ENCODE data around the gene NTM.

Gene NTM

DNA sequence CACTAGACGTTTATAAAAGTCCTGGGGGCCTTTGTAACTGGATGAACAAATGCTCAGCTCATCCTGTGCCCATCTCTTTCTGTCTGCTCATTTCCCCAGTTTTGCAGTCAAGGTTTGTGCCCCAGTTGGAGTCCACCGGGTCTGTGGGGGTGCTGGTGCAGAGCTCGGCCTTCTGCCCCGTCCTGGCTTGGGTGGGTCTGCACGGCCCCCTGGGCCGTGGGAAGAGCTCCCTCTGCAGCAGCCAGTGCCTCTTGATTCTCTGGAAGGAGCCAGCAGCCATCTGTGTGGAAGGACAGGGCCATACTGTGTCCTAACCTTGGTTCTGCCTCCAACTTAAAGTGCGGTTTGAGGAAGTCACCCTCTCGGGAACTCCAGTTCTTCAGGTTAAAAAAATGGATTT, 140.2 kb downstream of the NTM start:
- no peak for DNase-seq

DNA sequence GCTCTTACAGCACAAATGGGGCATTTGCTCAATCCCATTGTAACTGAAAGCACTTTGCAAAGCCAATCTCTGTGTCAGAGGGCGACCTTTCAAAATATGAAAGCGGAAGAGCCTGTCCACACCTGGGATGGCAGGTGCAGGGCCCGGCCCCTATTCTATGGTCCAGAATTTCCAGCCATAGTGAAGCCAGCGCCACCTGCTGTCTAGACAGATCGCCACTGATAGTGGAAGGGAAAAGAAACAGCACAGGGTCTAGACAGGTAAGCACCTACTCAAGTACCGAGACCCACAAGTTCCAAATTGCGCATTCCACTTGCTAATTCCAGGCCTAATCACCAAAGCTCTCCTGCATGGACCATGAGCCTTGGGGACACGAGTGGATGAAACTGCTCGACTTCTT, 141.4 kb downstream of the NTM start:
- no peak for DNase-seq

DNA sequence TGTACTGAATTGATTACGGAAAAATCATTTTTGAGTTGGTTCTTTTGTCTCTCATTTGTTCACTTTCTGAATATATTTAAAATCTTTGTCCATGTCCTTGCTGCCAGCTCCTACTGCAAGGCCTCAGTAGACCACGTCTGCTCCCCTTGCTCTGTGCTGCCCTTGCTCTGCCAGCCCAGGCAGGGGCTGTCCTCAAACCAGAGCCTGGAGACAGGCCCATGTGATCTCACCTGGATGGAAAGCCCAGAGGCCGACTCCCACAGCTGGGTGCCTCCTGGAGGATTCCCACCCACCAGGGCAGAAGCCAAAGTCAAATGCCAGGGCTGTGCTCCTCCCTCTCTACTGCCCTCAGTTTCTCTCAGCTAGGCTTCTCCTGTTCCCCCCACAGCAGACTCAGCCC, 141.8 kb downstream of the NTM start:
- DNase-seq: no peak

DNA sequence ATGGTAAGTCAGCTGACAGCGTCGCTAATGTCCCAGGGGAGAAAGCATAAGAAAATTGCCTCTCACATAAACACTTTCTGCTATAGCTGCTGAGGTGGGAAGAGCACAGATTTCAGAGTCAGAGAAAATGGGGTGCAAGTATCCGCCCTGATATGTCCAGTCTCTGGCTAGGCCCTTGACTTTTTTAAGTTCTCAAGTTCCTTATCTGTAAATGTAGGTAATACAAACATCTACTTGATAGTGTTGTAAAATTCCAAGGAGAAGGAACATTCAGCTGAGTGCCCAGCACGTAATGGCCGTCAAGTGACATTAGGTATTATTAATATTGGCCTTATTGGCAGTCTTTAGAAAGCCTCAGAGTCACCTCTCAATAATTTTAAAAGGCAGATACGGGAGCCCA, 143.6 kb downstream of the NTM start:
- DNase-seq: no peak

DNA sequence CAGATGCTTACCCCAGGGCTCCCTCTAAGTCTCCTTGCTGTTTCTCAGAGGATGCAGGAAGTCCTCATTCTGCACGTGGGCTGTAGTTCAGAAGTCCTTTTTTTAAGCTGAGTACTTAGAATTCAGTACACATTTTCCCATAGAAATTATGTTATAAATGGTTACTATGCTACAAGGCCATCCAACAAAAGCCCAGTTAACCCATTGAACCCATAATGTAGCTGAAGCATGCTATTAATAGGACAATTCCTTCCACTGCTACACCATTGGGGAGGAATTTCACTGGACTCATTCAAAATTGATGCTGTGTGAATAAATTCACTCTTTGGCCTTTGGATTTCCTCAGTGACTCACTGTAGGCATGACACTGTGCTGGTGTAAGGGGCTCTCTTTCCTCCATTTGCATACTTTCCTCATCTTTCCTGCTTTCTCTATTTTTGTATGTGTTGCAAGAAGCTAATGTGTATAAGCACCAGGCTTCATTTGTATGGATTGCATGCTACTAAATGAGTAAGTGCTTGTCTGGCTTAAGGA, 148.0 kb downstream of the NTM start:
- no peak for DNase-seq

DNA sequence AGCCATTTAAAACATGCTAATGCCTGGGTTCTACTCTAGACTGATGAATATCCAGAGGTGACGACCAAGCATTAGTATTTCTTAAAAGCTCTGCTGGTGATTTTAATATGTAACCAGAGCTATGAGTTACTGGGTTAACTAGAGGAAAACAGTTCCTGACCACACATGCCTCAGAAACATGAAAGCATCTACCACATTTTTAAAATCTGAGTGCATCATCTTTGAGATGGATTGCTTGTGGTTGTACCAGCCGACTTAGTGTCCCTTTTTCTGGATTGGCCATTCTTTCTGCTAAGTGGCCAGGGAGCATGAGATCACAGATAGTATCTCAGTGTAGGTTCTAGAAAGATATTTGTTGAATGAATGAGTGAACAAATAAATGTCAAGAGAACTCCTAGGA, 152.4 kb downstream of the NTM start:
- no peak for DNase-seq

DNA sequence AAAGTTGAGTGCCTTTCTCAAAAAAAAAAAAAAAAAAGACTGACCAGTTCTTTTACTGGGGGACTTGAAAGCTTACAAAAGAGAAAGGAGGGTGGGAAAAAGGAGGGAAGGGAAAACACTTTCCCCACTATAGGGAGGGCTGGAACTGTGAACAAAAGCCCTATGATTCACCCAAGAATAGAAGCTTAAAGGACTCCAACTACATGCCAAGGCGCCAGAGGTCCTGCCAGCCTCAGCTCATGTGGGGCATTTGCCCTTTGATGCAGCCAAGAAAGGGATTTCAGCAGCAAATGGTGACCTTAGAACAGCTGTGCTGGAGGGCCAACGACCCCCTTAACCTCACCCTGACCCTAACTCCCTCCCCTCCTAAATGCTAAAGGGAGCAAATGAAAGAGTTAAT, 160.0 kb downstream of the NTM start:
- no peak for DNase-seq

DNA sequence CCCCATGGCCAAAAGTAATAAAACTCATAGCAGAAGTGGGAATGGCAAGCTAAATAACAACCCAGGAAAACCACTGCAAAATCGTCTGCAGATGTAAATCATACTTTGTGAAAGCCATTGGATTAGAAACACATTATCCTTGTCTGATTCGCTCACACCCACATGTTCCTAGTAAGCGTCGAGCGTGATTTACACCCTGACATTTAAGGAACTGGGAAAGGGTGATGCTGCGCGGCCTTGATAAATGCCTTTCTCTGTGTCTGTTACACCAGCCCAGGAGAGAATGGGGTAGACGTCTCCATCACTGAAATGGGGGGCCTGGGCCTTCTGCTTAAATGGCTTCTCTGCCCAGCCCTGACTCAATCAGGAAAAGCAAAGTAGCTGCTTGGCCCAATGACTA, 162.7 kb downstream of the NTM start:
- no peak for DNase-seq

DNA sequence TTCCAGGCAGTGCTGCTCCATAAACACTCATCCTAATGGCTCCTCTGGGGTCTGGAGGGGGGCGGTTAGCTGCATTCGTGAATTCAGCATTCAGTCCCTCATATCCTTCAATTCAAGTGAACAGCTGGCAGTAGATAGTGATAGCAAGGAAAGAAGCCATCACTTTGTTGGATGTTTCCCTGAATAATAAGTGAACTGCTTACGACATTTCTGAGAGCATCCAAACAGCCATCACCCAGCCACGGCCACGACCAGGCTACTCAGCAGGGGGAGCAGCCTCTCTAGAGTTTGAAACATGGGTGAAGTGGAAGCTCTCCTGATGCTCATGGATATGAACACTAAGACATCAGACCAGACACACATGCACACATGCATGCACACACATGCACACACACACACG, 163.6 kb downstream of the NTM start:
- DNase-seq: no peak

DNA sequence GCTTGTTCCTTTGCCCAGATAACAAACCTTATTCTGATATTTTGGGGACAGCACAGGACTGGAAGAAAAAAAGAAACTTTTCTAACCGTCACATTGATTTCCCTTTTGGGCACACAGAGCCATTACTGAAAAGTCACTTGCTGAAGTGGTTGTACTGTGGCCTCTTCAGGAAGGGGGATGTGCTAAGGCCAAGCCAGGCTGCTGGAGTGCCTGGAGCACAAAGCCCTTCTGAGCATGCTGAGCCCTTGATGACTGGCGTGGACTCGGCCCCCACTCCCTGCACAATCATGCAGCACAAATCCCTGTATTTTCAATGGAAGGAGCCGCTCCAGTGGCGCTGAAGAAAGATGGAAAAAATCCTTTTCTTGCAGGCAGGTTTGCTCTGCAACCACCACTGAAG, 164.2 kb downstream of the NTM start:
- DNase-seq: no peak

DNA sequence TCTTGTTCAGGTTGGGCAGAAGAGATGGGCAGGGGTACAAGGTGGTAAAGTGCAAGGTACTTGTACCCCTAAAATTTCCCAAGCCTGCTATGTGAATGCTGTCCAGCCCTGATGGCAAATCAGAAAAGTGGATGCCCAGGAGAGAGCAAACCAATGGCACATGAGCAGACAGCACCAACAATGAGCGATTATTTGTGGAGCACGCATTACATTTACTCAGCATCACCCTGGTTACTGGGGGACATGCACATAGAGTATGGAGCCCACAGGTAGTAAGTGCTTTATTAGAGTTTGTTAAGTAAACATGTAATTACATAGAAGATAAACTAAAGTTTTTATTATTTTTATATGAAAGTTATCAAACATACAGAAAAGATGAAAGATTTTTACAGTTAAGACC, 165.7 kb downstream of the NTM start:
- DNase-seq: no peak

DNA sequence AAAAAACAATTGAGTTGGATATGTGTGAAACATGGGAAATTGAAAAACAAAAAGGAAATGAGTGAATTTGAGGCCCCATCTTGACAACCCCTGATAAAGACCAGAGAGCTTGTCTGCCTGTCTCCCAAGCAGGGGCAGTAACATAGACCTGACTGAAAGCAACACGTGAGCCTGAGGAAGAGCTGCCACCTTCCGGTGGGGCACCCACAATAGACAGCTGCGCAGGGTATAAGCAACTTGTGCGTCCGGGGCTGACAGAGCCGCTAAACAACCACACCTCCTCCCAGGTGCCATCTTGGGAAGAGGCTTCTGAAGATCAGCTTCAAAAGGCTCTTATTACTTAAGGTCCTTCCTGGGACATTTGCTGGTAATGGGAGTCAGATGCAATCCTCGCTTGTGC, 166.8 kb downstream of the NTM start:
- DNase-seq: no peak

DNA sequence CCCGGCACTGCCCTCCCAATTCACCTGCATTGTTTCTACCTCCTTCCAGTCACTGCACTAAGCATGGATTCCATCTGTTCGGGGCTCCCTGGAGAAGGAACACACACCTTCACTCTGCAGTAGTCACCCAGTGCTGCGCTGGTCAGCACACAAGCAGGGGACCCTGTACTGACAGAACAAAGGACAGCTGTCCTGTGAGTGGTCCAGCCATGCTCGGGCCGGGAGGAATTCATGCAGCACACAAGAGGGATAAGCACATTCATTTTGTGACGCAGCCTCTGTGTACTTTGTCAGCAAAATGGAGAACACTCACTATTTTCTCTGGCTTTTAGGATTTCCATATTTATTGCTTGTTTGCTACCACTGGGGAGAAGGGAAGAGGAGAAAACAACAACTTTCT, 167.3 kb downstream of the NTM start:
- no peak for DNase-seq

DNA sequence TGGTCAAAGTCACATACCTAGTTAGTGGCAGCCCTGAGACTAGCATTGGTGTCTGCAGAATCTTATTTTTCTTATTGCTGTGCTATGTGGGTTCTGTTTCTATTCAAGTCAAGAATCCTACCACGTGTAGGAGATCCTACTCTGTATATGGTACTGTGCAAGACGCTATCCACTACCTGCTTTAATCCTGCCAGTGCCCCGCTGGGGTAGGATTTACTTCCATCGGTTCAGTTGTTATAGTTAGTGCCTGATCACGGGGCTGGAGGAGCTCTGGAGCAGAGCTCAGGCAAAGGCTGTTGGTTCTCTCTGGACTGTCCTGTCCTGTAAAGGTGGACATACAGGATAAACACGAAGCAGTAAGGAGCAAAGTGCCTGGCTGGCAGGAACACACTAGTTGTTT, 167.9 kb downstream of the NTM start:
- no peak for DNase-seq

DNA sequence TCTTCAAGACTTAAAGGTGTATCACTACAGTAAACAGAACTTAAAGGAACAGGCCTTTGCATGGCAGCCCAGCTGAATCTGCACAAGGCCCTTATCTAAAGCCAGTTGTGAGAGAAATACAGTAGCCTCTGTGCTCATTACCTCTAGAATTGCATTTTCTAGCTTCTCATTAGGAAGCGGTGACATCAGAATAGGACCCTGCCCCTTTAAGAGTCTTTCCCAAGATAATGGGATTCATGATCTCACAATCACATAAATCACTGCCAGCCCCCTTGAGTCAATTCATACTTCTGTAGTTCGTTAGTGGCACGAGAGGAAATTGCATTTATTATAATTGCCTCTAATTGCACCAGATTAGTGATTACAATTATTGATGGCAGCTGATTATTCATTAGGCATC, 170.3 kb downstream of the NTM start:
- DNase-seq: no peak

DNA sequence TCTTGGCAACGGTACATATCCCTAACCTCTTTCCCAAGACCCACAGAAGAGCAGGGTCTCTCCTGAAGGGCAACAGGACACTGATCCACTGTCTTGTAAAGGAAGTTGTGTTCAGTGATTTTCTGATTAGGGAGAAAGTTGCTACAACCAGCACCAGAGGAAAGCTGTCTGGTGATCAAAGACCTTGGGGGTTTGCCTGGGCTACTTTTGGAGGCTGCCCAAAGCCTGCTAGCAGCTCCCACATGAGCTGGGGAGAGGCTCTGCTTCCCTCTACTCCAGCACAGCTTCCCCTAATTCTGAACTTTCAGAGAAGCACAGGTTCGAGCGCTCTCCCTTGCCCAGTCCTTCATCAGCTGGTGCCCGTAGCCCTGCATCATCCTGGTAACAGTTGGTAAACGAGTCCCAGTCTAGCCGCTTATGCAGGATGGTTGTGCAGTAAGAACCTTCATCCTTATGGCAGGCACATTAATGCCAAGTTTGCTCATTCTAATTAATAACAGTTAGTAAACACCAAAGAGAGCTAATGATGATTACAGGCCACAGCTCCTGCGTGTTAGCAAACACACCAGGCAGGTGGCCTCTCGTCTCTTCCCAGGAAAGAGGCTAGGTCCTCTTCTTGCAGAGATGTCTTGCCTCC, 173.1 kb downstream of the NTM start:
- no peak for DNase-seq

DNA sequence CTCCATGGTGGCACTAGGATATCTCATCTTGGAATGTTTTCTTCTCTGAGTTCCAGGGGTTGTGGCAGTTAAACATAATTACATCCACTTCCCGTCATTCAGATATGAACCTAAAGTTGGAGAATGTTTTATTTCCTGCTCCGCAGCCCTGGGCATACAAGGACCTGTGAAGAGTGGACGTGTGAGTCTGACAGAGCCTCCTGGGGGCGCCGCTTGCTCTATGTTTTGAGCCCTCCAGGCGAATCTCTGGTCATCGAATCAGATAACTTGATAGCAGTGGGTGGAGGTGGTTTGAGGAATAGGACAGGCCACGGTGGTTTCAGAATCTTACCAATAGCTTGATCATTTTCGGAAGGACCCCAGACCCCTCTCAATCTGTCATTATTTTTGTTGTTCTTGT, 174.2 kb downstream of the NTM start:
- no peak for DNase-seq

DNA sequence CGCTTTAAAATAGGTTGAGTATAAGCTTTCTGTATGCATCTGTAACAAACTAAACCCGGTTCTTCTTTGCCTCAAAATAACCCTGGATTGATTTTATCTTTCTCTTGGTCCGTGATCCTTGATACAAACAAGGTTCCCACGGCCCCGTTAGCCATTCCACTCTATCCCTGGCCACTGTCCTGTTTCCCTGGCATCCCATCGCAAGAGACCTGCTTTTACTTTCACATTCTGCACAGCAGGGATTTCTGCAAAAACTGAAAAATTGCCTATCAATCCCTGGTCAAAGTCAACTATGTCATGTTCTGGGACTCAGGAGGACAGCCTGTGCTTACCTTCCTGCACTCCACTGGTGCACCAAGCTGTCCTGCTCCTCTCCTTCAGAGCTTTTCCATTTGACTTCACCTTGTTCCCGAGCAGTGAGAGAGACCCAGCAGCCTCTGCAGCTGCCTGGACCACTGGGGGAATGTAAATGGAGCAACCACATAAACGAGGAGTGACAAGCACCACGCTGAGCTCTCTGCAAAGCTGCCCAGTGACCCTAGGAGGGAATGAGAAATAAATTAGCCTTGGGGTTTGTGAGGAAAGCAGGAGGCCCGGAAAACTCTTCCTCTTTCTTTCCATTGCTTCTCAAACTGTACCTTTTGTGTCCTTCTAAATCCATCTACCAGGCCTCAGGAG, 175.9 kb downstream of the NTM start:
- no peak for DNase-seq

DNA sequence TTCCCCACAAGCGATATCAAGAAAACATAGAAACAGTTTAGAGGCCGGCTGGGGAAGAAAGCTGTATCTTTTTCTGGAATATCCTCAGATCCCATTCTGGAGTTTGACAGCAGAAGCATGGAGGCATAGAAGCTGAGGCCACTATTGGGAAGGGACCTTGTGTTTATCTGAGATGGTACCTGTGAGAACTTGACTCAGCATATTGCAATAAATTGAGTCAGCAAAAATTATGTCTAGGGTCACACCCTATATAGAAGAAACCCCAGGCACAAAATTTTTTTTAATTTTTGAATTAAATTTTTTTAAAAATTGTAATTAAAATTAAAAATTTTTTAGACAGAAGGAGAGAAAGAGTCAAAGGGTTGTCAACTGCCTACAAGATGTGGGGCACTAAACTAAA, 178.7 kb downstream of the NTM start:
- DNase-seq: no peak

DNA sequence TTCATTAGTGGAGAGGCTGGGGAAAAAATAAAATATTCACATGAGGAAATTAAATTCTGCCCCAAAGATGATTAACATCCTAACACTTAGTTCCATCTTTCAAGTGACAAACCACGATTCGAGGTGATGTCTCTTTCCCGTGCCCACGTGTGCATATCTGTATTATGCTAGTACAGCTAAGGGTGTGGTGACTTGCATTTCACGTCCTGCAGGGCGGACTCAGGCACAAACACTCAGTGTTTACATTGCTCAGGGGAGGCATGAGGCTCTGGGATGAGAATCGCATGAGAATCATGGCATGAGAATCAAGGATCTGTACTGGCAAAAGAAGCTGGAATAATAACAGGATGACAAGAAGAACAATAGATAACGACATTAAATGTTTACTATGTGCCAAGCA, 179.4 kb downstream of the NTM start:
- DNase-seq: no peak

DNA sequence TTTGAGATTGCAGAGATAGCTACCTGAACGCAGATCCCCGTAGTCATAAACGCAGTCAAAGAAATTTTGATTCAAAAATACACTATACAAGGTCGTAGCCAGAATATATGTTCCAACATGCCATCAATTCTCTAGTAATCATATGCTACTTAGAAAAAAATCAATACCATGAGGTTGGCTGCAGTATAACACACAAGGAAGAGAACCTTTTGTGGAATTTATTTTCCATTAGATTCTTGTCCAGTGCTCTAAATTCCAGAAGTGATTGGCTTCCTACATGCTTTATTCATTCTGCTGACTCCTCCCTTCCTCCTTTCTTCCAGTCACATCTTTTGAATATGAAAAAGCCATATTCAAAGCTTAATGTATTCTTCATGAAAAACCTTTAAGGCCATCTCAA, 189.9 kb downstream of the NTM start:
- no peak for DNase-seq

DNA sequence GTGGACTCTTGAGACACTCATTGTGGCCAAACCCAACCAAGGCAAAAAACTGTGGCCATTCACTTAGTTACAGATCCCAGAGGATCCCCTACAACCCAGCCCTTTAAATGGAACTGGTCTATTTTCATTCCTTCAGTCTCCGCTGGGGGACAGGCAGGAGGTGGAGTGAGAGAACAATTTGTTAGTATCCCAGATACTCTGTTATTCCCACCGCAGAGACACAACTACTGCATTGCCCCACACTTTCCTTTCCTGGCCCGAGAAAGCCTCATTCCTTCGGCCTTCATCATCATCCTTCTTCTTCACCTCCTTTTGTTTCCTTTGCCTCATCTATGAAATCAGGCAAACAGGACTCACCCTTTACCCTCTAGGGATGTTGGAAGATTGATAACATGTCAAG, 191.1 kb downstream of the NTM start:
- DNase-seq: no peak

DNA sequence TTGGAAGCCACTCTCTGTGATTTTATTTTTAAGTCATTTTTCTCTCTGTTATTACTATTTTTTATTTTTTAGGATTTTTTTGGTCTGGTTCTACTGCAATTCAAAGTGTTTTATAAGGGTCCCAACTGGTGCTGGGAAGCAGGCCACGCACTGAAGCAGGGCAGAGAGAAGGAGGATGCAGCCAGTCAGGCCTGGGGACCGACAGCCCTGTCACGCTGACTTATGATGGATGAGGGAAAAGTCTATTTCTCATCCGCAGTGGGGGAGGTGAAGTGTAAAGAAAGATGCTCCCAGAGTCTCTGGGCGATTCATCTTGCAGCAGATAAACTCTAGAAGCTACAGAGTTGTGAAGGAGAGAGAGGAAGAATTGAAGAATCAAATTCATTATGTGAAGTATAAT, 191.6 kb downstream of the NTM start:
- DNase-seq: no peak

DNA sequence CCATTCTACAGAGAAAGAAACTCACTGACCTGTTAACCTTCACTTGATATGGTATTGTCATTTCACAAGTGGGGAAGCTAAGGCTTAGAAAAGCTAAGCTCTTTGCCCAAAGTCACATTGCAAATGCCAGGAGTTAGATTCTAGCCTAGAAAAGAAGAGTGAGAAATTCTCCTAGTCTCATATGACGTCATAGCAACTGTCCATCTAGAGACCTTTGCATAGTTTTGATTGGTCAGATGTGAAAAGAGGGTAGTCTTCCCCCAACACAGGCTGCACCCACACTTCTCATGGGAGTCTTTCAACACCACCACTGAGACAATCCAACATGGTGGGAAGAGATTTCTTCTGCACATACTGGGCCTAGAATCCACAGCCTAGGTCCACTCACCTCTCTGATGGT, 197.9 kb downstream of the NTM start:
- DNase-seq: no peak

DNA sequence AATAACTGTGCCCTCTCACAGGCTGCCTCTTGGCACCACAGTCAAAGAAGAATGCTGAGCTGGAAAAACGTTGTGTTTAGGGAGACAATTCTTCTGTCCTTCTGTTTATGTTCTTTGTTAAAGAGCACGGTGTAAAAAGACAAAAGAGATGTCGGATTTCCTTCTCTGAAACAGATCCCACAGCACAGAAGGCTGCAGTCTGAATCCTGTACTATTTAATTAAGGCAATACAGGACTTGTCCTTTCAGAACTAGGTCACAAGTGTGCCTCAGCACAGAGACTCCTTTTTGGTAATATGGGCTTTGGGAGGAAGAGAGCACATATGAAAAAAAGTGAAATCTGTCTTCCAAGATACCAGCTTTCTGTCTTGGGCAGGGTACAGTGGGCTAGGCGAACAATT, 201.2 kb downstream of the NTM start:
- no peak for DNase-seq

Measured in activated naive CD4-positive, alpha-beta T cell treated with Interleukin-2 at 50 U/mL for 16 hours (primary cell).